PC-3 (cell line): ENCODE measurements around the gene SNX13. TPM values are rescaled to one million over a fixed set of nuclear protein-coding genes. Genes with fewer than 3 reads are reported as not detected.

Experiments
- ATAC-seq: fragments of 200-7000 bp; cut with Tn5 transposase; 2 replicates; pipeline ENCODE4 v1.9.1; 2020; ENCODE audit warnings: mild to moderate bottlenecking, moderate library complexity
- BruUV-seq: library from RNA; stranded (reverse); fragments of 400-500 nt; replicated peaks from 2 replicates; lab custom pipeline; 2021; lab: Mats Ljungman, UMichigan
- CTCF ChIA-PET: fragments of 300-600 bp; sonication (Branson Sonifier 250); formaldehyde crosslinking; loops from one replicate; lab custom pipeline; 2022; ENCODE audit warnings: antibody characterized with exemption; lab: Charles Lee
- POLR2A ChIA-PET: fragments of 300-600 bp; sonication (Branson Sonifier 250); formaldehyde crosslinking; loops from one replicate; lab custom pipeline; 2022; ENCODE audit warnings: antibody characterized with exemption; ENCODE audit not compliant: unreplicated experiment; lab: Charles Lee
- DNase-seq: peaks from one replicate; pipeline ENCODE4 v3.0.0-alpha.2; 2015
- H2AFZ ChIP-seq: fragments of 300-600 bp; sonication (generic); 2 replicates; pipeline ENCODE4 v1.6.0; 2016; ENCODE audit warnings: antibody characterized with exemption, low read length
- H3F3A ChIP-seq: fragments of 300-600 bp; sonication (generic); one replicate; pipeline ENCODE4 v1.6.0; 2017; ENCODE audit warnings: antibody characterized with exemption, low read length, control low read depth, mild to moderate bottlenecking; ENCODE audit not compliant: unreplicated experiment
- H3K27ac ChIP-seq: fragments of 300-600 bp; sonication (generic); 2 replicates; pipeline ENCODE4 v1.5.1; 2016; ENCODE audit warnings: mild to moderate bottlenecking, low read length
- H3K27me3 ChIP-seq: fragments of 300-600 bp; sonication (generic); 2 replicates; pipeline ENCODE4 v1.6.1; 2016; ENCODE audit warnings: low read length, mixed read lengths
- H3K36me3 ChIP-seq: fragments of 300-600 bp; sonication (generic); 2 replicates; pipeline ENCODE4 v1.6.1; 2016; ENCODE audit warnings: low read depth, mixed run types, low read length, mixed read lengths
- H3K4me1 ChIP-seq: fragments of 300-600 bp; sonication (generic); 2 replicates; pipeline ENCODE4 v1.5.1; 2016; ENCODE audit warnings: low read length; ENCODE audit not compliant: insufficient read depth
- H3K4me2 ChIP-seq: fragments of 300-600 bp; sonication (generic); 2 replicates; pipeline ENCODE4 v1.6.0; 2016; ENCODE audit warnings: low read length
- H3K4me3 ChIP-seq: fragments of 300-600 bp; sonication (generic); 2 replicates; pipeline ENCODE4 v1.5.1; 2016; ENCODE audit warnings: mild to moderate bottlenecking, low read length, mixed read lengths
- H3K79me2 ChIP-seq: fragments of 300-600 bp; sonication (generic); 2 replicates; pipeline ENCODE4 v1.6.1; 2017; ENCODE audit warnings: low read length, mixed read lengths
- H3K9ac ChIP-seq: fragments of 300-600 bp; sonication (generic); 2 replicates; pipeline ENCODE4 v1.6.0; 2016; ENCODE audit warnings: mild to moderate bottlenecking, low read length
- H3K9me2 ChIP-seq: fragments of 300-600 bp; sonication (generic); replicated peaks from 2 replicates; pipeline ENCODE4 v1.6.1; 2016; ENCODE audit warnings: mixed run types, low read length, mixed read lengths
- H3K9me3 ChIP-seq: fragments of 300-600 bp; sonication (generic); 2 replicates; pipeline ENCODE4 v1.6.1; 2016; ENCODE audit warnings: low read length, mixed read lengths
- H4K20me1 ChIP-seq: fragments of 300-600 bp; sonication (generic); 2 replicates; pipeline ENCODE4 v1.6.1; 2016; ENCODE audit warnings: low read length, mixed read lengths
- CTCF ChIP-seq: fragments of 300-600 bp; sonication (generic); conservative IDR thresholded peaks from 2 replicates; pipeline ENCODE4 v1.5.1; 2017; ENCODE audit warnings: antibody characterized with exemption, low read depth, mild to moderate bottlenecking, low read length
- EZH2 ChIP-seq: fragments of 300-600 bp; sonication (generic); IDR thresholded peaks from one replicate; pipeline ENCODE4 v1.6.1; 2017; ENCODE audit warnings: antibody characterized with exemption, mild to moderate bottlenecking, low read length; ENCODE audit not compliant: unreplicated experiment
- EZH2phosphoT487 ChIP-seq: fragments of 300-600 bp; sonication (generic); IDR thresholded peaks from 2 replicates; pipeline ENCODE4 v1.6.1; 2018; ENCODE audit warnings: mild to moderate bottlenecking, antibody characterized with exemption, low read length, borderline replicate concordance
- intact Hi-C: fragments of 100-400 bp; cut with micrococcal nuclease; formaldehyde crosslinking; loops from 2 replicates; pipeline ENCODE4 v1.9.0; 2023
- total RNA-seq: library from RNA; depleted of rRNA; stranded (reverse); fragments of >200 nt; gene quantifications from 2 replicates; pipeline ENCODE4 v1.2.3, GENCODE V29; 2014

Gene SNX13
- total RNA-seq, 1 experiment from 2014 or later: 33.9 TPM

GRCh38 chr7:17773289-17773626 lies 167.0 kb downstream of the SNX13 start:
- Histone ChIP-seq H3K27ac (no peak overlapping the region), H3K9me2 (no peaks in the 10 kb centered on the region), H3K9me3 (no peaks in the 10 kb centered on the region), H2AFZ (no peak overlapping the region), H3K36me3 (no peaks in the 10 kb centered on the region), H3K4me3 (no peak overlapping the region), H3K79me2 (no peaks in the 10 kb centered on the region), H4K20me1 (no peaks in the 10 kb centered on the region), H3K9ac (no peak overlapping the region), H3K27me3 (no peaks in the 10 kb centered on the region), H3F3A (no peaks in the 10 kb centered on the region), H3K4me2 (no peak overlapping the region), H3K4me1 (peaks cover 21% of the 10 kb centered on the region)
- TF ChIP-seq EZH2: no peak
- no peak for TF ChIP-seq EZH2phosphoT487
- no peak for TF ChIP-seq CTCF
- ChIA-PET POLR2A (interaction anchor here (0.6 kb wide), 1 partner anchor 9 kb away, joined by 4 read pairs; no protein-coding TSS in a partner anchor), CTCF (no interaction called here)
- DNase-seq: peak; percentile 76
- intact Hi-C loops: loop anchor here (5.0 kb wide), 1 partner anchor 169 kb away; the partner anchor contains the start of gene SNX13
- 0 out of 2 replicates have a peak, but pooled peaks have one; percentile 6 for ATAC-seq
- BruUV-seq: no TSS peak

GRCh38 chr7:17772581-17773288 lies 167.6 kb downstream of the SNX13 start:
- H4K20me1 ChIP-seq: no peaks in the 10 kb centered on the region
- H3K27ac ChIP-seq: no peak overlapping the region
- H3K79me2 ChIP-seq: no peaks in the 10 kb centered on the region
- H3K4me3 ChIP-seq: no peak overlapping the region
- no peak overlapping the region for H2AFZ ChIP-seq
- ATAC-seq (no peak), DNase-seq (no peak)
- POLR2A ChIA-PET: interaction anchor here (0.6 kb wide), 1 partner anchor 9 kb away, joined by 4 read pairs; no protein-coding TSS in a partner anchor
- TF ChIP-seq EZH2phosphoT487: no peak
- no peak for TF ChIP-seq EZH2
- no peak for TF ChIP-seq CTCF
- H3K36me3 ChIP-seq: no peaks in the 10 kb centered on the region
- no peak overlapping the region for H3K9ac ChIP-seq
- H3K4me1 ChIP-seq: peaks cover 21% of the 10 kb centered on the region
- CTCF ChIA-PET: no interaction called here
- H3F3A ChIP-seq: no peaks in the 10 kb centered on the region
- BruUV-seq: no TSS peak
- H3K9me2 ChIP-seq: no peaks in the 10 kb centered on the region
- H3K9me3 ChIP-seq: no peaks in the 10 kb centered on the region
- no peak overlapping the region for H3K4me2 ChIP-seq
- intact Hi-C loops: loop anchor here (5.0 kb wide), 1 partner anchor 170 kb away; the partner anchor contains the start of gene SNX13
- H3K27me3 ChIP-seq: no peaks in the 10 kb centered on the region

- Histone ChIP-seq H3K27me3 (no peaks in the 10 kb centered on the region), H4K20me1 (no peaks in the 10 kb centered on the region), H3K79me2 (no peaks in the 10 kb centered on the region), H2AFZ (no peak overlapping the region), H3K9me3 (no peaks in the 10 kb centered on the region), H3K4me3 (no peak overlapping the region), H3K4me1 (peaks cover 21% of the 10 kb centered on the region), H3K4me2 (no peak overlapping the region), H3K36me3 (no peaks in the 10 kb centered on the region), H3F3A (no peaks in the 10 kb centered on the region), H3K27ac (no peak overlapping the region), H3K9me2 (no peaks in the 10 kb centered on the region), H3K9ac (no peak overlapping the region)
- DNase-seq (no peak), ATAC-seq (no peak)
- CTCF ChIA-PET: no interaction called here
- no peak for TF ChIP-seq EZH2phosphoT487
- no peak for TF ChIP-seq EZH2
- TF ChIP-seq CTCF: no peak
- intact Hi-C loops: loop anchor here (2.0 to 5.0 kb wide), 3 partner anchors 170 to 407 kb away; partner anchors contain the start of gene SNX13
- no TSS peak for BruUV-seq
- POLR2A ChIA-PET: interaction anchor here (0.6 kb wide), 1 partner anchor 577 kb away, joined by 3 read pairs; no protein-coding TSS in a partner anchor
Observed at GRCh38 chr7:17771901-17772408, 168.3 kb downstream of the SNX13 start.
